ENCODE results near the gene CDIP1. TPM values are rescaled to one million over a fixed set of nuclear protein-coding genes. Genes with fewer than 3 reads are reported as not detected.

CDIP1 gene
- total RNA-seq, 1 donor from 2014 or later, result 61.6 TPM

- peaks cover 12% of the 10 kb centered on the region for H3K9me3 Mint-ChIP-seq
- intact Hi-C loops (cut with micrococcal nuclease), result loop anchor here (1.0 to 10.0 kb wide), 5 partner anchors 20 to 261 kb away; partner anchors contain the start of genes DNAJA3 and TFAP4
- no peak for DNase-seq (ENCODE audit: low spot score)
- H3K36me3 Mint-ChIP-seq (ENCODE audit: low read depth), result peaks cover 40% of the 10 kb centered on the region
- H3K4me1 Mint-ChIP-seq (ENCODE audit: low read depth), result peaks cover 40% of the 10 kb centered on the region
- peak overlapping the region; percentile 79 for H3K4me3 Mint-ChIP-seq
- no peaks in the 10 kb centered on the region for H3K27me3 Mint-ChIP-seq (ENCODE audit: insufficient read depth)
- H3K27ac Mint-ChIP-seq, result peak overlapping the region; percentile 80
Measured at GRCh38 chr16:4535627-4536108, 2.9 kb downstream of the CDIP1 start.

GRCh38 chr16:4534151-4534790, 4.3 kb downstream of the CDIP1 start:
- Mint-ChIP-seq H3K27me3 (ENCODE audit: insufficient read depth) (no peaks in the 10 kb centered on the region), H3K36me3 (ENCODE audit: low read depth) (peaks cover 39% of the 10 kb centered on the region), H3K4me1 (ENCODE audit: low read depth) (peaks cover 47% of the 10 kb centered on the region), H3K4me3 (no peak overlapping the region), H3K27ac (peak overlapping the region; percentile 78), H3K9me3 (peaks cover 6% of the 10 kb centered on the region)
- DNase-seq (ENCODE audit: low spot score), result no peak
- intact Hi-C loops (cut with micrococcal nuclease), result loop anchor here (2.0 to 10.0 kb wide), 2 partner anchors 83 to 259 kb away; partner anchors contain the start of gene TFAP4

- peaks cover 36% of the 10 kb centered on the region for H3K36me3 Mint-ChIP-seq (ENCODE audit: low read depth)
- DNase-seq (ENCODE audit: low spot score), result no peak
- H3K9me3 Mint-ChIP-seq, result no peaks in the 10 kb centered on the region
- H3K4me3 Mint-ChIP-seq, result no peak overlapping the region
- H3K27me3 Mint-ChIP-seq (ENCODE audit: insufficient read depth), result no peaks in the 10 kb centered on the region
- intact Hi-C loops (cut with micrococcal nuclease), result loop anchor here (10.0 kb wide), 1 partner anchor 259 kb away; the partner anchor contains the start of gene TFAP4
- H3K4me1 Mint-ChIP-seq (ENCODE audit: low read depth), result peaks cover 45% of the 10 kb centered on the region
- no peak overlapping the region for H3K27ac Mint-ChIP-seq
Measured at GRCh38 chr16:4533490-4533889, 5.1 kb downstream of the CDIP1 start.

- Mint-ChIP-seq H3K27ac (no peak overlapping the region), H3K4me3 (no peak overlapping the region), H3K36me3 (ENCODE audit: low read depth) (peaks cover 38% of the 10 kb centered on the region), H3K27me3 (ENCODE audit: insufficient read depth) (no peaks in the 10 kb centered on the region), H3K9me3 (no peaks in the 10 kb centered on the region), H3K4me1 (ENCODE audit: low read depth) (peaks cover 43% of the 10 kb centered on the region)
- no peak for DNase-seq (ENCODE audit: low spot score)
- intact Hi-C loops (cut with micrococcal nuclease), result loop anchor here (10.0 kb wide), 1 partner anchor 257 kb away; the partner anchor contains the start of gene TFAP4
Measured at GRCh38 chr16:4532238-4532637, 6.3 kb downstream of the CDIP1 start.

DNA sequence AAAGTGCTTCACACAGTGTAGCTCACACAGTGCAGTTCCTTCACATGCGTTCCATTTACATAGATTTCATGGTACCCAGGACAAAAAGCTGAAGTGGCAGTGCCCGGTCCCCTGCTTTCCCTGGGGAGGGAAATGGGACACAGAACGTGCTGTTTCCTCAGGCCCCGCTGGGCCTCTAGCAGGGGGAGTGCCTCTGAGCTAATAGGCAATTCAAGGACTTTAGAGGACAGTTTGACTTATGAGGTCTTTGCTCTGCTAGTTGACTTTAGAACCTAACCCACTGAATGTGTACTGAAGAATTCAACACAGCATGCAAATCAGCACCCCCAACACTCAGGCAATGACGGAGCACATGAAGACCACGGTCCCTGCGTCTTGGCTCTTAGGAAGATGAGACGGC, 6.8 kb downstream of the CDIP1 start:
- Mint-ChIP-seq H3K9me3 (no peaks in the 10 kb centered on the region), H3K4me1 (ENCODE audit: low read depth) (peaks cover 39% of the 10 kb centered on the region)
- intact Hi-C loops (cut with micrococcal nuclease), result loop anchor here (10.0 kb wide), 1 partner anchor 257 kb away; the partner anchor contains the start of gene TFAP4

DNA sequence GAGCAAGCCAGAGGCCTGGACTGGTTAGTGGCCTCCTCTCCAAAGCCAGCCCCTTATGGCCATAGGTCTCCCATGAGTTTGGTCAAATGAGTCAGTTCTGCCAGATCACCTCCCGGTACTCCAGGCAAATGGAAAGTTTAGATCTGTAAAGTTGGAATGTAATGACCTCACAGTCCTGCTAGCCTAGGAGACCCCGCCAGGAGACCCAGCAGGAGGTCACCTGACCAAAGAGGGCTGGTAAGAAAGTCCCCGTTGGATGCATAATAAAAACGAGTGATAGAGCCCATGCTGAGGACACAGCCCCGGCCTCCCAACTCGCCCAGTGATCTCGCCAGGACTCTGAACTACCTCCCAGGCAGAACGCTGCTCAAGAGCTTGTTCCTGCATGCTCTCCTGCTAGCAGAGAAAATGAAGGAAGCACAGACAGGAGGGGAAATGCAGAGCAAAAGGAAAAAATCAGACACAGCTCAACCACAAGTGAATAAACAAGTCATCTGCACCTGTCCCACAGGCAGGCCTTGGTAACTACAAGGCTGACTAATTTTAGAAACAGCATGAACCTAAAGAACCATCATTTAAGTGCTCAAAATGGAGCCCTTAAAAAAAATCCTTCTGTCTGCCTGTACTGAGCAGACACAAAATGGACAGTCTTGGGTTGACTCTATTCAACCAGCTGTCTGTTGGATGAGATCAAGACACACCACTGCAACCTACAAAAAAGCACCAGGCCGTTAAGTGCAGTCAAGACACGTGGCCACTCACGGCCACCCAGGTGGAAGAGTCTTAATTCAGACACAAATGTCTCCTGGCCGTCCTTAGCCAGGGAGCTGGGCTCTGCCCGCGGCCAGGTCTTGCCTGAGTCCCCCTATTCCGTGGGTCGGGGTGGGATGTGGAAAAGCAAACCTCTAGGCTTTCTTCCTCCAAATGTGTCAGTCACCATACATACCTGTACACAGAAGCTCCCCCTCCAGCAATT, 9.2 kb downstream of the CDIP1 start:
- Mint-ChIP-seq H3K4me3 (peak overlapping the region; percentile 75), H3K27ac (peak overlapping the region; percentile 93), H3K4me1 (ENCODE audit: low read depth) (peaks cover 19% of the 10 kb centered on the region), H3K36me3 (ENCODE audit: low read depth) (peaks cover 30% of the 10 kb centered on the region), H3K27me3 (ENCODE audit: insufficient read depth) (no peaks in the 10 kb centered on the region), H3K9me3 (no peaks in the 10 kb centered on the region)
- DNase-seq (ENCODE audit: low spot score), result no peak
- intact Hi-C loops (cut with micrococcal nuclease), result loop anchor here (1.0 to 10.0 kb wide), 4 partner anchors 9 to 255 kb away; partner anchors contain the start of genes CDIP1 and TFAP4

More for the DNA sequence above, 6.8 kb downstream of the CDIP1 start:
- DNase-seq (ENCODE audit: low spot score), result no peak
- no peaks in the 10 kb centered on the region for H3K27me3 Mint-ChIP-seq (ENCODE audit: insufficient read depth)
- H3K4me3 Mint-ChIP-seq, result no peak overlapping the region
- H3K36me3 Mint-ChIP-seq (ENCODE audit: low read depth), result peaks cover 34% of the 10 kb centered on the region
- no peak overlapping the region for H3K27ac Mint-ChIP-seq

DNA sequence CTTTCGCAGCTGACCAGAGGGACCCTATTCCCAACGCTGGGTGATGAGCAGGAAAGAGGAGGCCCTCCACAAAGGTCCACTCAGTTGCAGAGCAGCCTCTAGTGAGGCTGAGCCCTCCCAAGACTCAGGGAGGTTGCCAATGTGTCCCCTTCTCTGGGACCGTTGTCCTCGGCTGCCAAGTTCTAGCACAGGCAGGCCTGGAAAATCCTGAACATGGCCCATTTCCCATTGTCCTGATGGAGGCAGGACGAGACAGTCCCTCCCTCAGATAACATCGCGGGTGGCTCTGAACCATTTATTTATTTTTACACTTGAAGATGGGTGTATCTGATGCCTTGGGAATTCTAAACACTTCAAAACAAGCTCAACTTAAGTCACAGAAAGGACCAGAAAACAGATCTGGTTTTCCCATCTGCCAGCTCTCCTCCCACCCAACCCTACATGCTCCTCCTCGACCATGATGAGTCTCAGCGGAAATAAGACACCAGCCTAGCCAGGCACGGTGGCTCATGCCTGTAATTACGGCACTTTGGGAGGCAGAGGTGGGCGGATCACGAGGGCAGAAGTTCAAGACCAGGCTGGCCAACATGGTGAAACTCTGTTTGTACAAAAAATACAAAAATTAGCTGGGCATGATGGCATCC, 12.8 kb downstream of the CDIP1 start:
- peaks cover 7% of the 10 kb centered on the region for H3K36me3 Mint-ChIP-seq (ENCODE audit: low read depth)
- no peak overlapping the region for H3K4me3 Mint-ChIP-seq
- peaks cover 2% of the 10 kb centered on the region for H3K27me3 Mint-ChIP-seq (ENCODE audit: insufficient read depth)
- H3K9me3 Mint-ChIP-seq, result no peaks in the 10 kb centered on the region
- H3K4me1 Mint-ChIP-seq (ENCODE audit: low read depth), result peaks cover 16% of the 10 kb centered on the region
- intact Hi-C loops (cut with micrococcal nuclease), result no loop called here
- DNase-seq (ENCODE audit: low spot score), result no peak
- H3K27ac Mint-ChIP-seq, result no peak overlapping the region

GRCh38 chr16:4525069-4525468, 13.5 kb downstream of the CDIP1 start:
- intact Hi-C loops (cut with micrococcal nuclease), result no loop called here
- H3K4me1 Mint-ChIP-seq (ENCODE audit: low read depth), result peaks cover 12% of the 10 kb centered on the region
- no peak overlapping the region for H3K4me3 Mint-ChIP-seq
- H3K9me3 Mint-ChIP-seq, result no peaks in the 10 kb centered on the region
- H3K27ac Mint-ChIP-seq, result no peak overlapping the region
- peaks cover 7% of the 10 kb centered on the region for H3K36me3 Mint-ChIP-seq (ENCODE audit: low read depth)
- H3K27me3 Mint-ChIP-seq (ENCODE audit: insufficient read depth), result peaks cover 2% of the 10 kb centered on the region
- DNase-seq (ENCODE audit: low spot score), result no peak

- intact Hi-C loops (cut with micrococcal nuclease), result no loop called here
- Mint-ChIP-seq H3K36me3 (ENCODE audit: low read depth) (peaks cover 6% of the 10 kb centered on the region), H3K4me1 (ENCODE audit: low read depth) (peaks cover 8% of the 10 kb centered on the region), H3K27me3 (ENCODE audit: insufficient read depth) (peaks cover 2% of the 10 kb centered on the region), H3K9me3 (no peaks in the 10 kb centered on the region), H3K27ac (no peak overlapping the region), H3K4me3 (no peak overlapping the region)
- no peak for DNase-seq (ENCODE audit: low spot score)
Measured at GRCh38 chr16:4524571-4524970, 14.0 kb downstream of the CDIP1 start.

DNA sequence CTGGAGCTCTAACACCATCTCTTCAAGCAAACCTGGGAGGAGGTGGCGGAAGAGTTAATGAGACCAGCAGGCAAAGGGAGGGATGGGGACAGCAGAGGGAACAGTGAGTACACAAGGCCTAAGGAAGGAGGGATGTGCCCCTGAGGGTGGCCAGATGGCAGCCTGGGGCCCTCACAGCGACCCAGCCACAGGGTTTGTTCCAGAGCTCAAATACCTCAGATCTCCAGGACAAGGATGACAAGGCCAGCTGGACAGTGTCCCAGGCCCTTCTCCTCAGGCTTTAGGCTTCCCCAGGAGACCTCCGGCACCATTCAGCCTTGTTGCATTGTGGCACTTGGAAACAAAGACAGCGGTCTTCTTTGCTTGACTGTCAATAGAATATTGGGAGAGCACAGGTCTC, 14.9 kb downstream of the CDIP1 start:
- Mint-ChIP-seq H3K9me3 (no peaks in the 10 kb centered on the region), H3K27ac (no peak overlapping the region), H3K4me1 (ENCODE audit: low read depth) (no peaks in the 10 kb centered on the region), H3K36me3 (ENCODE audit: low read depth) (peaks cover 2% of the 10 kb centered on the region), H3K4me3 (no peak overlapping the region), H3K27me3 (ENCODE audit: insufficient read depth) (peaks cover 2% of the 10 kb centered on the region)
- intact Hi-C loops (cut with micrococcal nuclease), result no loop called here
- no peak for DNase-seq (ENCODE audit: low spot score)

DNA sequence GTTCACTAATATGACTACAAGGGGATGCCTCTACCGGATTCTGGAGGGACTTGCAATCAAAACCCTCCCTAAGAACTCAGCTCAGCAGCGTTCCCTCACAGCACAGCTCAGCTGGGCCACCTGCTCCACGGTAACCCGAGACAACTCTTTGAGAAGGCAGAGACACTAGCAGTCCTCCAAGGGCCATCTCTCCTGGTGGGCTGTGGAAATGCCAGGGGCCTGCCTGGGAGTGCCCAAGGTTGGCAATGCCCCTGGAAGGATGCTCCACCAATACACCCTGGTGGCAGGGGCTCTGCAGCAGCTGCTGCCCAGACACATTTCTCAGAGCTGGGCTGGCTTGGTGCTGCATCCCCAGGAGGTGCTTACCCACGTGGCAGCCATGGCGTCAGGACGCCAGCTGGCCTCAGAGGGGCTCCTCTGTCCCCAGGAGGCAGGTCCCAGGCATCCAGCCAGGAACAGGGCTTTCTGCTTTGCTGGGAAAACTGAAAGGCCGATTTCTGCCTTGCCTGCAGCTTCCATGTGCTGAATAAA, 16.5 kb downstream of the CDIP1 start:
- Mint-ChIP-seq H3K4me3 (no peak overlapping the region), H3K27me3 (ENCODE audit: insufficient read depth) (peaks cover 2% of the 10 kb centered on the region), H3K9me3 (no peaks in the 10 kb centered on the region), H3K36me3 (ENCODE audit: low read depth) (peaks cover 3% of the 10 kb centered on the region), H3K27ac (no peak overlapping the region), H3K4me1 (ENCODE audit: low read depth) (no peaks in the 10 kb centered on the region)
- DNase-seq (ENCODE audit: low spot score), result no peak
- intact Hi-C loops (cut with micrococcal nuclease), result no loop called here

GRCh38 chr16:4520913-4521312, 17.7 kb downstream of the CDIP1 start:
- Mint-ChIP-seq H3K4me1 (ENCODE audit: low read depth) (peaks cover 3% of the 10 kb centered on the region), H3K27ac (no peak overlapping the region), H3K36me3 (ENCODE audit: low read depth) (peaks cover 4% of the 10 kb centered on the region)

More at GRCh38 chr16:4520913-4521312, 17.7 kb downstream of the CDIP1 start:
- H3K27me3 Mint-ChIP-seq (ENCODE audit: insufficient read depth), result peaks cover 2% of the 10 kb centered on the region
- H3K4me3 Mint-ChIP-seq, result no peak overlapping the region
- intact Hi-C loops (cut with micrococcal nuclease), result no loop called here
- no peak for DNase-seq (ENCODE audit: low spot score)
- H3K9me3 Mint-ChIP-seq, result no peaks in the 10 kb centered on the region
